GM12878 (cell line): ENCODE data around the gene B4GALNT2. TPM values are rescaled to one million over a fixed set of nuclear protein-coding genes. Genes with fewer than 3 reads are reported as not detected.
"Not testable (repeated sequence)": the region's sequence is repeated elsewhere in the genome, so short reads cannot be mapped to it uniquely, and the experiment has no call there.

Experiments used
- ATAC-seq: fragments of 200-7000 bp; cut with Tn5 transposase; 3 replicates; pipeline ENCODE4 v1.9.1; 2020; ENCODE audit warnings: mild to moderate bottlenecking, moderate library complexity
- BruUV-seq: library from RNA; stranded (reverse); fragments of 400-500 nt; replicated peaks from 2 replicates; lab custom pipeline; 2021; lab: Mats Ljungman, UMichigan
- CTCF ChIA-PET: fragments of 300-600 bp; sonication (Branson Sonifier 250); formaldehyde crosslinking; extraction: SDS; loops from one replicate; lab custom pipeline; 2021; ENCODE audit warnings: inconsistent platforms; lab: Yijun Ruan, JAX
- POLR2A ChIA-PET: fragments of 350-600 bp; formaldehyde crosslinking; extraction: SDS; loops from one replicate; lab custom pipeline; 2021; ENCODE audit warnings: inconsistent platforms; lab: Charles Lee
- RAD21 ChIA-PET: fragments of 300-600 bp; sonication (Branson Sonifier 250); formaldehyde crosslinking; loops from one replicate; lab custom pipeline; 2023; ENCODE audit warnings: antibody characterized with exemption; ENCODE audit not compliant: unreplicated experiment; lab: Charles Lee
- SMC1A ChIA-PET: fragments of 300-600 bp; sonication (Branson Sonifier 250); formaldehyde crosslinking; loops from one replicate; lab custom pipeline; 2023; ENCODE audit not compliant: unreplicated experiment, uncharacterized antibody; lab: Charles Lee
- DNase-seq: peaks from one replicate; pipeline ENCODE4 v3.0.0-alpha.2; 2011; ENCODE audit warnings: low read depth, low spot score
- FAIRE-seq: peaks from 3 replicates; lab custom pipeline; 2011; peaks lifted over from hg19 to GRCh38; lab: Jason Lieb, UNC
- H2AFZ ChIP-seq: 2 replicates; pipeline ENCODE4 v1.6.0; 2011; ENCODE audit warnings: low read depth, low read length, control low read depth; ENCODE audit not compliant: control insufficient read depth
- H3K27ac ChIP-seq: 2 replicates; pipeline ENCODE4 v1.5.1; 2011; ENCODE audit warnings: control low read depth; ENCODE audit not compliant: control insufficient read depth, insufficient read depth
- H3K27me3 ChIP-seq, 2 experiments: replicated peaks in 1 of 2; 2 replicates each; pipeline versions ENCODE4 v1.6.0 to v1.6.1; 2011; ENCODE audit warnings: low read length in 1 of 2; ENCODE audit not compliant: control insufficient read depth in 2 of 2, insufficient read depth in 2 of 2
- H3K36me3 ChIP-seq, 2 experiments: 2 replicates each; pipeline ENCODE4 v1.5.1; 2011; ENCODE audit warnings: low read length in 1 of 2; ENCODE audit not compliant: control insufficient read depth in 2 of 2, insufficient read depth in 2 of 2
- H3K4me1 ChIP-seq: 2 replicates; pipeline ENCODE4 v1.6.1; 2011; ENCODE audit warnings: mild to moderate bottlenecking, low read length, moderate library complexity, mixed read lengths; ENCODE audit not compliant: control insufficient read depth, insufficient read depth
- H3K4me2 ChIP-seq: 2 replicates; pipeline ENCODE4 v1.6.0; 2011; ENCODE audit warnings: control low read depth; ENCODE audit not compliant: control insufficient read depth, insufficient read depth
- H3K4me3 ChIP-seq: fragments of 200-600 bp; sonication (generic); 2 replicates; pipeline ENCODE4 v1.5.1; 2016
- H3K79me2 ChIP-seq: 2 replicates; pipeline ENCODE4 v1.6.0; 2011; ENCODE audit warnings: low read length; ENCODE audit not compliant: control insufficient read depth, insufficient read depth
- H3K9ac ChIP-seq: 2 replicates; pipeline ENCODE4 v1.8.0; 2011; ENCODE audit warnings: low read length, control low read depth, mixed read lengths; ENCODE audit not compliant: control insufficient read depth, insufficient read depth
- H3K9me3 ChIP-seq: replicated peaks from 3 replicates; pipeline ENCODE4 v1.5.1; 2011; ENCODE audit warnings: mild to moderate bottlenecking, low read length; ENCODE audit not compliant: control insufficient read depth, insufficient read depth
- H4K20me1 ChIP-seq: 2 replicates; pipeline ENCODE4 v1.6.0; 2011; ENCODE audit not compliant: control insufficient read depth, insufficient read depth
- YY1 ChIP-seq: IDR thresholded peaks from 2 replicates; pipeline ENCODE4 v1.6.1; 2011; ENCODE audit warnings: low read depth, mild to moderate bottlenecking, low read length
- WGBS: methylation state at CpG from one replicate; pipeline ENCODE4 v1.1.6; 2016; ENCODE audit warnings: low lambda C conversion rate; ENCODE audit not compliant: insufficient replicate concordance, insufficient coverage; ENCODE audit errors: missing lambda C conversion rate; 5-methylcytosine and 5-hydroxymethylcytosine counted together
- in situ Hi-C: fragments of 300-500 bp; cut with MboI; formaldehyde crosslinking; loops from 9 replicates; pipeline ENCODE4 v1.14.3; 2018; ENCODE audit warnings: mixed read lengths
- intact Hi-C: fragments of 100-400 bp; cut with micrococcal nuclease; formaldehyde crosslinking; loops from one replicate; pipeline ENCODE4 v1.14.2; 2022; ENCODE audit not compliant: unreplicated experiment
- polyA plus RNA-seq, 11 experiments: library from polyadenylated mRNA; depleted of rRNA in 4 of 11; unstranded in 6 of 11; stranded (reverse) in 5 of 11; fragments of >200 nt; fragmentation: Nextera tagmentation in 4 of 11; fragmentation: Illumina TruSeq in 1 of 11; extraction: Ambion mirVana in 4 of 11; extraction: Trizol in 1 of 11; gene quantifications; 1 replicate in 1 of 11; 2 replicates in 10 of 11; pipeline versions ENCODE4 v1.2.1 to v1.2.3, GENCODE V29; 2011 to 2016; ENCODE audit warnings: inconsistent platforms in 2 of 11, missing spikeins in 2 of 11, low read depth in 1 of 11
- total RNA-seq, 4 experiments: library from RNA; depleted of rRNA in 3 of 4; stranded (reverse); fragments of >200 nt in 3 of 4; fragmentation: Illumina TruSeq in 1 of 4; extraction: Trizol in 1 of 4; gene quantifications; 2 replicates each; pipeline versions ENCODE4 v1.2.1 to v1.2.3, GENCODE V29; 2013 to 2021
- TF ChIP-seq, protein P1 (sequence below): fragments of 450-650 bp; IDR thresholded peaks from 2 replicates; pipeline ENCODE4 v1.6.1; 2018; ENCODE audit warnings: mild to moderate bottlenecking, low read depth, moderate library complexity; ENCODE audit not compliant: partially characterized antibody
- TF ChIP-seq, protein P2 (sequence below): IDR thresholded peaks from 2 replicates; pipeline ENCODE4 v1.6.1; 2011; ENCODE audit warnings: borderline replicate concordance, low read depth, mild to moderate bottlenecking, moderate library complexity, low read length; ENCODE audit not compliant: insufficient read depth, poor library complexity, severe bottlenecking

B4GALNT2 gene
- total and polyA plus RNA-seq, 10 of the 15 experiments (the other 5 are each of a cell fraction or from before 2014, with no cell fraction given): not detected

DNA sequence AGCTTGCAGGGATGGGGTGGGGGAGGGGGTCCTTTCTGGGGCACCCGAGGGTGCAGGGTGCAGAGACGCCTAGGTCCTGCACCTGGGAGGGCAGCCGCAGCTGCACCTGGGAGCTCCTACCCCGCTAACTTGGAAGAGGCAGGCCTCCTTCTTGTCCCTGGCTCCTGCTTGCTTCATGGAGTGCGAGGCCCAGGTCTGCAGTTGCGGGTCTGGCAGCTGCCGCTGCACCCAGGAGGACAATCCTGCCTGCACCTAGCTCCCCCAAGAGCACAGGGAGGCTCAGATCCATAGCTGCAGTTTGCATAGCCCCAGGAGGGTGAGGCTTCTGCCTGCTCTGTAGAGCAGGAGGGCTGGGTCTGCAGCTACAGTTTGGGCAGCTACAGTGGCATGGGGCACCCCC is 51.2 kb downstream of the B4GALNT2 start:
- WGBS: 51% methylated on average over 7 of the region's 7 CpGs
- TF ChIP-seq, protein P1, sequence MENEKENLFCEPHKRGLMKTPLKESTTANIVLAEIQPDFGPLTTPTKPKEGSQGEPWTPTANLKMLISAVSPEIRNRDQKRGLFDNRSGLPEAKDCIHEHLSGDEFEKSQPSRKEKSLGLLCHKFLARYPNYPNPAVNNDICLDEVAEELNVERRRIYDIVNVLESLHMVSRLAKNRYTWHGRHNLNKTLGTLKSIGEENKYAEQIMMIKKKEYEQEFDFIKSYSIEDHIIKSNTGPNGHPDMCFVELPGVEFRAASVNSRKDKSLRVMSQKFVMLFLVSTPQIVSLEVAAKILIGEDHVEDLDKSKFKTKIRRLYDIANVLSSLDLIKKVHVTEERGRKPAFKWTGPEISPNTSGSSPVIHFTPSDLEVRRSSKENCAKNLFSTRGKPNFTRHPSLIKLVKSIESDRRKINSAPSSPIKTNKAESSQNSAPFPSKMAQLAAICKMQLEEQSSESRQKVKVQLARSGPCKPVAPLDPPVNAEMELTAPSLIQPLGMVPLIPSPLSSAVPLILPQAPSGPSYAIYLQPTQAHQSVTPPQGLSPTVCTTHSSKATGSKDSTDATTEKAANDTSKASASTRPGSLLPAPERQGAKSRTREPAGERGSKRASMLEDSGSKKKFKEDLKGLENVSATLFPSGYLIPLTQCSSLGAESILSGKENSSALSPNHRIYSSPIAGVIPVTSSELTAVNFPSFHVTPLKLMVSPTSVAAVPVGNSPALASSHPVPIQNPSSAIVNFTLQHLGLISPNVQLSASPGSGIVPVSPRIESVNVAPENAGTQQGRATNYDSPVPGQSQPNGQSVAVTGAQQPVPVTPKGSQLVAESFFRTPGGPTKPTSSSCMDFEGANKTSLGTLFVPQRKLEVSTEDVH: no peak
- TF ChIP-seq, protein P2, sequence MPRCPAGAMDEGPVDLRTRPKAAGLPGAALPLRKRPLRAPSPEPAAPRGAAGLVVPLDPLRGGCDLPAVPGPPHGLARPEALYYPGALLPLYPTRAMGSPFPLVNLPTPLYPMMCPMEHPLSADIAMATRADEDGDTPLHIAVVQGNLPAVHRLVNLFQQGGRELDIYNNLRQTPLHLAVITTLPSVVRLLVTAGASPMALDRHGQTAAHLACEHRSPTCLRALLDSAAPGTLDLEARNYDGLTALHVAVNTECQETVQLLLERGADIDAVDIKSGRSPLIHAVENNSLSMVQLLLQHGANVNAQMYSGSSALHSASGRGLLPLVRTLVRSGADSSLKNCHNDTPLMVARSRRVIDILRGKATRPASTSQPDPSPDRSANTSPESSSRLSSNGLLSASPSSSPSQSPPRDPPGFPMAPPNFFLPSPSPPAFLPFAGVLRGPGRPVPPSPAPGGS: no peak
- no peak for TF ChIP-seq YY1
- CTCF ChIA-PET: interaction anchor here (4.5 to 7.4 kb wide), 2 partner anchors 30 to 45 kb away, joined by 45 to 178 read pairs; partner anchors contain the start of gene PHOSPHO1
- H2AFZ ChIP-seq: no peak overlapping the region
- SMC1A ChIA-PET: interaction anchor here (4.9 to 6.4 kb wide), 2 partner anchors 9 to 43 kb away, joined by 17 to 118 read pairs; partner anchors contain the start of gene PHOSPHO1
- DNase-seq: no peak
- H3K79me2 ChIP-seq: no peaks in the 10 kb centered on the region
- RAD21 ChIA-PET: interaction anchor here (4.8 kb wide), 1 partner anchor 29 kb away, joined by 27 read pairs; no protein-coding TSS in a partner anchor
- H3K36me3 ChIP-seq: no peaks in the 10 kb centered on the region
- in situ Hi-C loops: no loop called here
- H3K4me2 ChIP-seq: no peak overlapping the region
- no peaks in the 10 kb centered on the region for H4K20me1 ChIP-seq
- intact Hi-C loops: no loop called here
- H3K9ac ChIP-seq: no peak overlapping the region
- BruUV-seq: no TSS peak
- no peak for ATAC-seq
- no peaks in the 10 kb centered on the region for H3K4me1 ChIP-seq
- no peak for FAIRE-seq
- no peak overlapping the region for H3K4me3 ChIP-seq
- POLR2A ChIA-PET: no interaction called here
- no peaks in the 10 kb centered on the region for H3K27me3 ChIP-seq
- no peak overlapping the region for H3K27ac ChIP-seq
- peaks cover 22% of the 10 kb centered on the region; the same call in 2 of the 3 replicates for H3K9me3 ChIP-seq

DNA sequence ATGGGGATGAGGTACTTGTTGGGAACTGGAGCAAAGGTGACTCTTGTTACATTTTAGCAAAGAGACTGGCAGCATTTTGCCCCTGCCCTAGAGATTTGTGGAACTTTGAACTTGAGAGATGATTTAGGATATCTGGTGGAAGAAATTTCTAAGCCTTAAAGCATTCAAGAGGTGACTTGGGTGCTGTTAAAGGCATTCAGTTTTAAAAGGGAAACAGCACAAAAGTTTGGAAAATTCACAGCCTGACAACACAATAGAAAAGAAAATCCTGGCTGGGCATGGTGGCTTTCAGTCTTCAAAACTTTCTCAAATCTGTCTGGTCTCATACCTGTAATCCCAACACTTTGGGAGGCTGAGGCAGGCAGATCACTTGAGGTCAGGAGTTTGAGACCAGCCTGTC is 52.0 kb downstream of the B4GALNT2 start:
- H2AFZ ChIP-seq, POLR2A ChIA-PET, FAIRE-seq, H3K4me3 ChIP-seq, H3K9ac ChIP-seq, BruUV-seq, H3K27me3 ChIP-seq, SMC1A ChIA-PET, DNase-seq, H3K4me2 ChIP-seq, H3K79me2 ChIP-seq, in situ Hi-C loops, H4K20me1 ChIP-seq, H3K27ac ChIP-seq, intact Hi-C loops, H3K4me1 ChIP-seq, ATAC-seq, H3K36me3 ChIP-seq: not testable (repeated sequence)
- peaks cover 22% of the 10 kb centered on the region; the same call in 2 of the 3 replicates for H3K9me3 ChIP-seq
- ChIA-PET RAD21 (interaction anchor here (1.5 kb wide), 1 partner anchor 42 kb away, joined by 3 read pairs; no protein-coding TSS in a partner anchor), CTCF (interaction anchor here (7.4 kb wide), 1 partner anchor 44 kb away, joined by 178 read pairs; the partner anchor contains the start of gene PHOSPHO1)

DNA sequence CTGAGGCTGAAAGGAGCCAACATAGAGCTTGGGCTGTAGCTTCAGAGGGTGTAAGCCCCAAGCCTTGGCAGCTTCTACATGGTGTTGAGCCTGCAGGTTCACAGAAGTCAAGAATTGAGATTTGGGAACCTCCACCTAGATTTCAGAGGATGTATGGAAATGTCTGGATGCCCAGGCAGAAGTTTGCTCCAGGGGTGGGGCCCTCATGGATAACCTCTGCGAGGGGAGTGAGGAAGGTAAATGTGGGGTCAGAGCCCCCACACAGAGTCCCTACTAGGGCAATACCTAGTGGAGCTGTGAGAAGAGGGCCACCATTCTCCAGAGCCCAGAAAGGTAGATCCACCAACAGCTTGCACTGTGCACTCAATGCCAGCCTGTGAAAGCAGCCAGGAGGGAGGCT is 52.8 kb downstream of the B4GALNT2 start:
- H3K36me3 ChIP-seq, H3K27ac ChIP-seq, DNase-seq, H3K4me2 ChIP-seq, intact Hi-C loops, H4K20me1 ChIP-seq, H3K4me1 ChIP-seq, SMC1A ChIA-PET, in situ Hi-C loops, H2AFZ ChIP-seq, H3K79me2 ChIP-seq, H3K9ac ChIP-seq, ATAC-seq, H3K4me3 ChIP-seq, POLR2A ChIA-PET, FAIRE-seq, H3K27me3 ChIP-seq, BruUV-seq: not testable (repeated sequence)
- ChIA-PET CTCF (interaction anchor here (1.3 to 2.9 kb wide), 3 partner anchors 37 to 46 kb away, joined by 3 to 13 read pairs (median 6); no protein-coding TSS in a partner anchor), RAD21 (interaction anchor here (1.5 kb wide), 1 partner anchor 41 kb away, joined by 3 read pairs; no protein-coding TSS in a partner anchor)
- peaks cover 22% of the 10 kb centered on the region; the same call in 2 of the 3 replicates for H3K9me3 ChIP-seq
- 29% methylated on average over 1 of the region's 1 CpG for WGBS
